GM12892 (cell line): ENCODE data around the gene ANKS1A. TPM values are rescaled to one million over a fixed set of nuclear protein-coding genes. Genes with fewer than 3 reads are reported as not detected.
A peak's percentile ranks its signal among the peaks of the same experiment; 100 is the strongest.
"Not testable (repeated sequence)": the region's sequence is repeated elsewhere in the genome, so short reads cannot be mapped to it uniquely, and the experiment has no call there.

ENCODE experiments used
- DNase-seq: peaks from one replicate; pipeline ENCODE4 v3.0.0; 2011; ENCODE audit not compliant: insufficient read length
- FAIRE-seq: peaks from 2 replicates; lab custom pipeline; 2011; peaks lifted over from hg19 to GRCh38; lab: Jason Lieb, UNC
- POLR2A ChIP-seq: IDR thresholded peaks from 2 replicates; pipeline ENCODE4 v1.6.1; 2011; ENCODE audit warnings: low read depth, low read length, control low read depth
- POLR2AphosphoS5 ChIP-seq: IDR thresholded peaks from 2 replicates; pipeline ENCODE4 v1.6.1; 2011; ENCODE audit warnings: low read depth, low read length, control low read depth
- TAF1 ChIP-seq: IDR thresholded peaks from 2 replicates; pipeline ENCODE4 v1.6.1; 2011; ENCODE audit warnings: low read depth, mild to moderate bottlenecking, control low read depth, low read length, borderline replicate concordance
- polyA plus RNA-seq: library from polyadenylated mRNA; unstranded; fragments of >200 nt; gene quantifications from one replicate; pipeline ENCODE4 v1.2.1, GENCODE V29; 2012; ENCODE audit warnings: missing spikeins, inconsistent platforms; ENCODE audit not compliant: missing spikeins

Gene ANKS1A
- polyA plus RNA-seq = 2.4 TPM

GRCh38 chr6:34888874-34889555 lies at the start of gene ANKS1A:
Gene ANKS1A, plus strand, starts transcription at chr6:34889255. Its CDS starts 148 bp downstream, at chr6:34889403.
- FAIRE-seq = peak; percentile 72
- peak; percentile 71 for DNase-seq
- TF ChIP-seq POLR2A = no peak
- TF ChIP-seq POLR2AphosphoS5 = no peak
- TF ChIP-seq TAF1 = no peak

- TF ChIP-seq TAF1 (no peak), POLR2A (no peak), POLR2AphosphoS5 (no peak)
- FAIRE-seq = no peak
Observed at GRCh38 chr6:34839666-34840352, 49.2 kb upstream of the ANKS1A start.

GRCh38 chr6:34849066-34849465 lies 40.0 kb upstream of the ANKS1A start:
- FAIRE-seq, DNase-seq: not testable (repeated sequence)

More at GRCh38 chr6:34839666-34840352, 49.2 kb upstream of the ANKS1A start:
- DNase-seq = no peak

GRCh38 chr6:34851361-34851760 lies 37.7 kb upstream of the ANKS1A start:
- no peak for TF ChIP-seq TAF1
- no peak for TF ChIP-seq POLR2A
- TF ChIP-seq POLR2AphosphoS5 = no peak
- DNase-seq (no peak), FAIRE-seq (no peak)

GRCh38 chr6:34852406-34853085 lies 36.5 kb upstream of the ANKS1A start:
- DNase-seq (no peak), FAIRE-seq (no peak)
- TF ChIP-seq POLR2A (no peak), POLR2AphosphoS5 (no peak), TAF1 (no peak)

GRCh38 chr6:34855463-34855862 lies 33.6 kb upstream of the ANKS1A start:
- no peak for FAIRE-seq
- DNase-seq = no peak
- TF ChIP-seq POLR2A (no peak), TAF1 (no peak), POLR2AphosphoS5 (no peak)

GRCh38 chr6:34858681-34859080 lies 30.4 kb upstream of the ANKS1A start:
- no peak for TF ChIP-seq POLR2AphosphoS5
- TF ChIP-seq POLR2A = no peak
- TF ChIP-seq TAF1 = no peak
- no peak for DNase-seq
- no peak for FAIRE-seq

GRCh38 chr6:34859951-34860350 lies 29.1 kb upstream of the ANKS1A start:
- FAIRE-seq = no peak
- TF ChIP-seq TAF1 (no peak), POLR2A (no peak), POLR2AphosphoS5 (no peak)
- no peak for DNase-seq

GRCh38 chr6:34860776-34861175 lies 28.3 kb upstream of the ANKS1A start:
- TF ChIP-seq POLR2A (no peak), POLR2AphosphoS5 (no peak), TAF1 (no peak)

GRCh38 chr6:34864007-34864406 lies 25.0 kb upstream of the ANKS1A start:
- TF ChIP-seq POLR2A (no peak), POLR2AphosphoS5 (no peak), TAF1 (no peak)
- DNase-seq (no peak), FAIRE-seq (no peak)

More at GRCh38 chr6:34860776-34861175, 28.3 kb upstream of the ANKS1A start:
- no peak for DNase-seq
- no peak for FAIRE-seq

GRCh38 chr6:34865107-34865506 lies 23.9 kb upstream of the ANKS1A start:
- no peak for TF ChIP-seq TAF1
- TF ChIP-seq POLR2A = no peak
- no peak for TF ChIP-seq POLR2AphosphoS5
- DNase-seq (no peak), FAIRE-seq (no peak)
